Breast epithelium (tissue), 4 donors: ENCODE results near the gene DHRS11. TPM values are rescaled to one million over a fixed set of nuclear protein-coding genes. Genes with fewer than 3 reads are reported as not detected.

Source experiments
- DNase-seq, 2 donors: peaks; one replicate each; pipeline ENCODE4 v3.0.0-alpha.2; 2019; ENCODE audit warnings: low spot score in 2 of 2
- H3K27ac ChIP-seq, 2 donors: fragments of 200-600 bp; sonication (generic) in 1 of 2; one replicate each; pipeline ENCODE4 v1.5.1; 2016 to 2019; ENCODE audit warnings: mild to moderate bottlenecking in 1 of 2
- H3K27me3 ChIP-seq, 2 donors: fragments of 200-600 bp; sonication (generic) in 1 of 2; one replicate each; pipeline versions ENCODE4 v1.5.1 to v1.6.0; 2017 to 2019; ENCODE audit warnings: control low read depth in 1 of 2, mild to moderate bottlenecking in 1 of 2
- H3K36me3 ChIP-seq: fragments of 200-600 bp; one replicate; pipeline ENCODE4 v1.5.1; 2019
- H3K4me1 ChIP-seq, 2 donors: fragments of 200-600 bp; sonication (generic); one replicate each; pipeline ENCODE4 v1.5.1; 2016 to 2019; ENCODE audit warnings: control low read depth in 1 of 2
- H3K4me3 ChIP-seq, 3 donors: fragments of 200-600 bp; sonication (generic); 1 replicate in 2 of 3; 2 replicates in 1 of 3; pipeline ENCODE4 v1.5.1; 2016 to 2019; ENCODE audit warnings: mild to moderate bottlenecking in 3 of 3, moderate library complexity in 2 of 3
- H3K9me3 ChIP-seq, 2 donors: fragments of 200-600 bp; sonication (generic) in 1 of 2; one replicate each; pipeline ENCODE4 v1.5.1; 2016 to 2019; ENCODE audit warnings: control low read depth in 1 of 2
- POLR2A ChIP-seq: fragments of 450-650 bp; IDR thresholded peaks from one replicate; pipeline ENCODE4 v1.6.1; 2016; ENCODE audit warnings: antibody characterized with exemption, mild to moderate bottlenecking, moderate library complexity
- POLR2AphosphoS5 ChIP-seq, 3 donors: sonication (generic); formaldehyde crosslinking; IDR thresholded peaks; one replicate each; pipeline ENCODE4 v1.6.1; 2017; ENCODE audit warnings: antibody characterized with exemption in 3 of 3
- intact Hi-C: fragments of 100-400 bp; cut with DNase I; formaldehyde crosslinking; loops from one replicate; pipeline ENCODE4 v1.15.1; 2023; ENCODE audit warnings: low total_unique reads
- total RNA-seq, 3 donors: library from RNA; depleted of rRNA; stranded (reverse); fragments of >200 nt; gene quantifications; one replicate each; pipeline ENCODE4 v1.1.0, GENCODE V29; 2016
- TF ChIP-seq, protein P1 (sequence below), 3 donors: fragments of 450-650 bp; IDR thresholded peaks; one replicate each; pipeline ENCODE4 v1.5.1; 2016 to 2017; ENCODE audit warnings: antibody characterized with exemption in 3 of 3, mild to moderate bottlenecking in 3 of 3, moderate library complexity in 3 of 3

Gene DHRS11
- total RNA-seq, 3 donors from 2014 or later, result 11.4 to 14.1 (median 11.5) TPM

DNA sequence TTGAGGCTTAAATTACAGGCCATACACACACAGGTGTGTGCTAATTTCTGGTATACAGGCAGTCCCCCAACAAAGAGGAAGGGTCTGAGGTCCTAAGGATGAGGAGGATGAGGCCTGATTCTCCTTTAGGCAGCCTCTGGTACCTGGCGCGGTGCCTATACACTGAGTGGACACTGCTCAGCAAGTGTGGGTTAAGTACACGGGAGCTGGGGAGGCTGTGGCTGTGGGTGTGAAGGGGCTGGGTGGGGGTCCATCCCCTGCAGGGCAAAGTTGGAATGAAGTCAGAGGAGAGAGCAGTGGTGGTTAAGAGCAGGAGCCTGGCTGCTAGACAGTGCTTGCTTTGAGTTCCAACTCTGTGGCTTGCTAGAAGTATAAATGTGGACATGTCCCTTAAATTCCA, 20.6 kb downstream of the DHRS11 start:
- H3K27ac ChIP-seq, result no peak overlapping the region
- no peak for DNase-seq
- H3K36me3 ChIP-seq, result no peaks in the 10 kb centered on the region
- no peak overlapping the region for H3K4me3 ChIP-seq
- intact Hi-C loops, result no loop called here
- TF ChIP-seq, protein P1, sequence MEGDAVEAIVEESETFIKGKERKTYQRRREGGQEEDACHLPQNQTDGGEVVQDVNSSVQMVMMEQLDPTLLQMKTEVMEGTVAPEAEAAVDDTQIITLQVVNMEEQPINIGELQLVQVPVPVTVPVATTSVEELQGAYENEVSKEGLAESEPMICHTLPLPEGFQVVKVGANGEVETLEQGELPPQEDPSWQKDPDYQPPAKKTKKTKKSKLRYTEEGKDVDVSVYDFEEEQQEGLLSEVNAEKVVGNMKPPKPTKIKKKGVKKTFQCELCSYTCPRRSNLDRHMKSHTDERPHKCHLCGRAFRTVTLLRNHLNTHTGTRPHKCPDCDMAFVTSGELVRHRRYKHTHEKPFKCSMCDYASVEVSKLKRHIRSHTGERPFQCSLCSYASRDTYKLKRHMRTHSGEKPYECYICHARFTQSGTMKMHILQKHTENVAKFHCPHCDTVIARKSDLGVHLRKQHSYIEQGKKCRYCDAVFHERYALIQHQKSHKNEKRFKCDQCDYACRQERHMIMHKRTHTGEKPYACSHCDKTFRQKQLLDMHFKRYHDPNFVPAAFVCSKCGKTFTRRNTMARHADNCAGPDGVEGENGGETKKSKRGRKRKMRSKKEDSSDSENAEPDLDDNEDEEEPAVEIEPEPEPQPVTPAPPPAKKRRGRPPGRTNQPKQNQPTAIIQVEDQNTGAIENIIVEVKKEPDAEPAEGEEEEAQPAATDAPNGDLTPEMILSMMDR (IDR thresholded peaks at IDR 0.05), result no peak
- TF ChIP-seq POLR2AphosphoS5 (IDR thresholded peaks at IDR 0.05) (no peak), POLR2A (no peak)
- H3K9me3 ChIP-seq, result no peaks in the 10 kb centered on the region
- H3K4me1 ChIP-seq, result no peaks in the 10 kb centered on the region
- H3K27me3 ChIP-seq, result no peaks in the 10 kb centered on the region

DNA sequence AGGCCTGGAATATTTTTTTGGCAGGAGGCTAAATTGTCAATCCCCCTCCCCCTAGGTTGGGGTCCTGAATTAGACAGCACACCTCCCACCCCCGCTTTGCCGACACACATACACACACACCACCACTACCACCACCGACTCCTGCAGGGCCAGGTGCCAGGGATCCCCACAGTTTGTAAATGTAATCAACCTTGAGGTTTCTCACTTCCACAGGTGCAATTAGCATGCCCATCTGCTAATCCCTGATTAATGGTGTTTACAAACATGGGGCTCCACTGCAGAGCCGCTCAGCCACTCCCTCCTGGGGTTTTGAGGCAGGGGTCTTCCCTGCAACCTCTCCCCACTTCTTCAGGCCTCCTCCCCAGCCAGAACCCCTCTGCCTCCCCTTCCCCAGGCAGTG, 21.5 kb downstream of the DHRS11 start:
- TF ChIP-seq, protein P1 (IDR thresholded peaks at IDR 0.05), result no peak
- no peak for TF ChIP-seq POLR2A
- no peaks in the 10 kb centered on the region for H3K4me1 ChIP-seq
- intact Hi-C loops, result no loop called here
- no peaks in the 10 kb centered on the region for H3K27me3 ChIP-seq
- no peak overlapping the region for H3K27ac ChIP-seq
- DNase-seq, result no peak
- H3K4me3 ChIP-seq, result no peak overlapping the region
- no peaks in the 10 kb centered on the region for H3K36me3 ChIP-seq
- no peaks in the 10 kb centered on the region for H3K9me3 ChIP-seq

DNA sequence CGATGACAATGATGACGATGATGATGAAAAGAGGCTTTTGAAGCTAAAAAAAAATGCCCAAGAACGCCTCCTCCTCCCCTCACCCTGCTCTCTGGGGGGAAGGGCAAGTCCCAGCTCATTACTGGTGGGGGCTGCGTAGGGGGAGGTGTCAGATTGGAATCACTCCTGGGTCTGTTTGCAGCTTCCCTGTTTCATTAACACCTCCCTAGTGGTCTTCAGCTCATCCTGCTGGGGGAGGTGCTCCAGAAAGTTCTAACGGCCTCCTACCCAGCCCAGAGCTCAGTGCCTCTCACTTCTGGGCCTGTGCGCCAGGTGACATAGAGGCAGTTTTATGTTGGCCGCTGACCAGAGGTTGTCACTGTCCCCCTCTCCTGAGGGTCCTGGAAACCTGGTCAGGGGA, 22.4 kb downstream of the DHRS11 start:
- H3K4me1 ChIP-seq, result no peaks in the 10 kb centered on the region
- intact Hi-C loops, result no loop called here
- no peak overlapping the region for H3K4me3 ChIP-seq
- no peak for TF ChIP-seq POLR2A
- TF ChIP-seq, protein P1 (IDR thresholded peaks at IDR 0.05), result no peak
- TF ChIP-seq POLR2AphosphoS5 (IDR thresholded peaks at IDR 0.05), result no peak
- no peak for DNase-seq
- no peaks in the 10 kb centered on the region for H3K36me3 ChIP-seq
- no peak overlapping the region for H3K27ac ChIP-seq
- H3K9me3 ChIP-seq, result no peaks in the 10 kb centered on the region
- no peaks in the 10 kb centered on the region for H3K27me3 ChIP-seq

DNA sequence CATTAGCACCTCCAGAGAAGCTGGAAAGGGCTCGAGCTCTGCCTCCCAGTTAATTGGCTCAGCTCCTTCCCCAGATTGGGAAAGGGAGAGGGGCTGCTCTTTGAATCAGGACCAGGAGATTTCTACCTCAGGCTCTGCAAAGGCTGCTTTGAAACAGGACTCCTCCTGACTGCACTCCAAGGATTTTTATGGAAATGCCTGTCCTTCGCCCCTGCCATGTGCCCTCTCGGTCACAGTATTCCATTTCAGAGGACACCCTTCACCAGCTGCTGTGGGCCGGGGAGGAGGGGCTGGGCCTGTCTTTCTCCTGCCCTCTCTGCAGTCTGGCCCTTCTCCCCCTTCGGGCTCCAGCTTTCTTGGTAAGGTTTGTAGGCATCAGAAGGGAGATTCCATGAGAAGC, 23.3 kb downstream of the DHRS11 start:
- H3K27me3 ChIP-seq, result no peaks in the 10 kb centered on the region
- TF ChIP-seq, protein P1 (IDR thresholded peaks at IDR 0.05), result no peak
- no peak for TF ChIP-seq POLR2A
- no peak for TF ChIP-seq POLR2AphosphoS5 (IDR thresholded peaks at IDR 0.05)
- H3K27ac ChIP-seq, result no peak overlapping the region
- no peaks in the 10 kb centered on the region for H3K36me3 ChIP-seq
- no peaks in the 10 kb centered on the region for H3K4me1 ChIP-seq
- no peak overlapping the region for H3K4me3 ChIP-seq
- no peak for DNase-seq
- H3K9me3 ChIP-seq, result no peaks in the 10 kb centered on the region
- intact Hi-C loops, result no loop called here

DNA sequence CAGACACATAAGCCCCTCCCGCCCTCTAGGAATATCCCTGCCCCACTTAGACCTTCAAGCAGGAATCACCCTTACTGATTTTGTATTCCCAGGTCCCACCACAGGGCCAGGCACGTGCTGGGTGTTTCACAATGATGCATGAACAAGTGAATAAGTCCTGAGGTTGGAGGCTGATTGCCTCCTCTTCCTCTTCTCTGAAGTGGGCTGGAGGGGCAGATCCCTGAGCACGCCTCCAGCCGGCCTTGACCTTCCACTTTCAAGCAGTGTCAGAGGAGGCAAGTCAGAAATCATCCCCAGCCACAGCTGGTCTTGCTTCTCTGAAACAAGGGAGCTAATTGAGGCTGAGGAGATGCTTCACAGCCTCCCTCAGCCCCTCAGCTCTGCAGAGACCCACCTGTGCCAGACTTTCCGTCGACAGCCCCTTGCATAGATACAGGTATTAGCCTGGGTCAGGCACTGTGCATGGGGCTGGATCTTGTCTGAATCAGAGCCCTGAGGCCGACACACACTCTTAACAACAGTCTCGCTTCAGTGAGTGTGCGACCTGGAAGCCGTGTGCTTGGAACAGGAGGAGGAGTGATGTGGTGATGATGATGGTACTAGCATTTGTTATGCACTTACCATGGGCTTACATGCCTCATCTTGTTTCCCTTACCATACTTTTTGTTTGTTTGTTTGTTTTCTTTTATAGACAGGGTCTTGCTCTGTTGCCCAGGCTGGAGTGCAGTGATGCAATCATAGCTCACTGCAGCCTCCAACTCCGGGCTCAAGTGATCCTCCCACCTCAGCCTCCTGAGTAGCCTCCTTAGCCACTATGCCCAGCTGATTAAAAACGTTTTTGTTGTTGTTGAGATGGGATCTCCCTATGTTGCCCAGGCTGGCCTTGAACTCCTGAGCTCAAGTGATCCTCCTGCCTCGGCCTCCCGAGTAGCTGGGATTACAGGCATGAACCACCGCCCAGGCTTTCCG, 24.7 kb downstream of the DHRS11 start:
- Histone ChIP-seq H3K4me3 (no peak overlapping the region), H3K4me1 (no peaks in the 10 kb centered on the region), H3K9me3 (no peaks in the 10 kb centered on the region), H3K36me3 (no peaks in the 10 kb centered on the region), H3K27me3 (no peaks in the 10 kb centered on the region), H3K27ac (no peak overlapping the region)
- intact Hi-C loops, result no loop called here
- no peak for TF ChIP-seq POLR2AphosphoS5 (IDR thresholded peaks at IDR 0.05)
- TF ChIP-seq, protein P1 (IDR thresholded peaks at IDR 0.05), result no peak
- DNase-seq, result no peak
